Liver (tissue), 9 donors: ENCODE measurements around the gene CDC42BPG. TPM values are rescaled to one million over a fixed set of nuclear protein-coding genes. Genes with fewer than 3 reads are reported as not detected.

ENCODE experiments used
- DNase-seq: peaks from one replicate; pipeline ENCODE4 v3.0.0-alpha.2; 2017; ENCODE audit warnings: low spot score
- H3K27ac ChIP-seq, 2 donors: one replicate each; pipeline ENCODE4 v1.7.0; 2013; ENCODE audit warnings: inconsistent platforms in 2 of 2, low read length in 2 of 2, control low read depth in 1 of 2, low read depth in 1 of 2, mild to moderate bottlenecking in 1 of 2
- H3K27me3 ChIP-seq, 4 donors: one replicate each; pipeline versions ENCODE4 v1.6.1 to v1.7.0; 2013; ENCODE audit warnings: low read length in 3 of 4, inconsistent platforms in 1 of 4, mild to moderate bottlenecking in 1 of 4, moderate library complexity in 1 of 4; ENCODE audit not compliant: control insufficient read depth in 4 of 4, insufficient read depth in 4 of 4
- H3K36me3 ChIP-seq, 4 donors: one replicate each; pipeline versions ENCODE4 v1.6.1 to v1.7.0; 2013; ENCODE audit warnings: low read length in 3 of 4, mild to moderate bottlenecking in 3 of 4, low read depth in 1 of 4, moderate library complexity in 1 of 4; ENCODE audit not compliant: control insufficient read depth in 4 of 4, insufficient read depth in 3 of 4
- H3K4me1 ChIP-seq, 4 donors: one replicate each; pipeline versions ENCODE4 v1.6.1 to v1.7.0; 2013; ENCODE audit warnings: low read length in 3 of 4, mild to moderate bottlenecking in 3 of 4, moderate library complexity in 1 of 4; ENCODE audit not compliant: control insufficient read depth in 4 of 4, insufficient read depth in 4 of 4
- H3K4me3 ChIP-seq, 3 donors: one replicate each; pipeline versions ENCODE4 v1.6.1 to v1.7.0; 2013; ENCODE audit warnings: low read length in 3 of 3, control low read depth in 1 of 3, low read depth in 1 of 3, mild to moderate bottlenecking in 1 of 3
- H3K9ac ChIP-seq, 2 donors: one replicate each; pipeline ENCODE4 v1.7.0; 2013; ENCODE audit warnings: low read length in 2 of 2, mild to moderate bottlenecking in 2 of 2, moderate library complexity in 2 of 2, control low read depth in 1 of 2, low read depth in 1 of 2
- H3K9me3 ChIP-seq, 4 donors: one replicate each; pipeline versions ENCODE4 v1.6.1 to v1.7.0; 2013; ENCODE audit warnings: low read length in 3 of 4; ENCODE audit not compliant: control insufficient read depth in 4 of 4
- EGR1 ChIP-seq, 2 donors: IDR thresholded peaks; 2 replicates each; pipeline ENCODE4 v1.6.1; 2016 to 2018; ENCODE audit warnings: antibody characterized with exemption in 2 of 2, low read depth in 2 of 2
- FOXA1 ChIP-seq: IDR thresholded peaks from 2 replicates; pipeline ENCODE4 v1.6.1; 2016; ENCODE audit warnings: antibody characterized with exemption
- FOXA2 ChIP-seq: IDR thresholded peaks from 2 replicates; pipeline ENCODE4 v1.6.1; 2016; ENCODE audit warnings: antibody characterized with exemption
- GABPA ChIP-seq, 2 donors: IDR thresholded peaks in 1 of 2; conservative IDR thresholded peaks in 1 of 2; 2 replicates each; pipeline ENCODE4 v1.6.1; 2016; ENCODE audit warnings: antibody characterized with exemption in 2 of 2, mild to moderate bottlenecking in 1 of 2, moderate library complexity in 1 of 2
- HNF4A ChIP-seq, 2 donors: conservative IDR thresholded peaks; 2 replicates each; pipeline ENCODE4 v1.6.1; 2016; ENCODE audit warnings: antibody characterized with exemption in 2 of 2, mild to moderate bottlenecking in 2 of 2
- HNF4G ChIP-seq: IDR thresholded peaks from 2 replicates; pipeline ENCODE4 v1.6.1; 2016; ENCODE audit warnings: antibody characterized with exemption
- JUND ChIP-seq, 2 donors: IDR thresholded peaks; 2 replicates each; pipeline ENCODE4 v1.6.1; 2016; ENCODE audit warnings: antibody characterized with exemption in 2 of 2
- NR2F2 ChIP-seq: IDR thresholded peaks from 2 replicates; pipeline ENCODE4 v1.6.1; 2016; ENCODE audit warnings: antibody characterized with exemption
- RAD21 ChIP-seq, 2 donors: IDR thresholded peaks; 2 replicates each; pipeline ENCODE4 v1.6.1; 2016; ENCODE audit warnings: antibody characterized with exemption in 2 of 2, mild to moderate bottlenecking in 2 of 2
- RXRA ChIP-seq, 2 donors: IDR thresholded peaks; 2 replicates each; pipeline ENCODE4 v1.6.1; 2017 to 2018; ENCODE audit warnings: antibody characterized with exemption in 2 of 2, mild to moderate bottlenecking in 1 of 2
- SP1 ChIP-seq: IDR thresholded peaks from 2 replicates; pipeline ENCODE4 v1.6.1; 2018; ENCODE audit warnings: antibody characterized with exemption, mild to moderate bottlenecking
- TAF1 ChIP-seq: conservative IDR thresholded peaks from 2 replicates; pipeline ENCODE4 v1.6.1; 2016; ENCODE audit warnings: antibody characterized with exemption, mild to moderate bottlenecking
- YY1 ChIP-seq: IDR thresholded peaks from 2 replicates; pipeline ENCODE4 v1.6.1; 2016; ENCODE audit warnings: antibody characterized with exemption, mild to moderate bottlenecking
- WGBS: extraction: QIAGEN DNeasy Blood & Tissue Kit; methylation state at CpG from one replicate; pipeline ENCODE4 v1.1.7; 2013; 5-methylcytosine and 5-hydroxymethylcytosine counted together
- polyA plus RNA-seq, 2 donors: library from polyadenylated mRNA; stranded (reverse) in 1 of 2; unstranded in 1 of 2; fragments of 200-250 nt in 1 of 2; fragments of >200 nt in 1 of 2; fragmentation: Nextera tagmentation in 1 of 2; extraction: Ambion mirVana in 1 of 2; gene quantifications; one replicate each; pipeline versions ENCODE4 v1.2.1 to v1.2.3, GENCODE V29; 2013 to 2015
- total RNA-seq, 2 donors: library from RNA; depleted of rRNA; stranded (reverse); fragments of >200 nt; gene quantifications; one replicate each; pipeline ENCODE4 v1.2.3, GENCODE V29; 2014
- TF ChIP-seq, protein P1 (sequence below): IDR thresholded peaks from 2 replicates; pipeline ENCODE4 v1.6.1; 2016; ENCODE audit warnings: antibody characterized with exemption
- TF ChIP-seq, protein P2 (sequence below): IDR thresholded peaks from 2 replicates; pipeline ENCODE4 v1.6.1; 2016; ENCODE audit warnings: antibody characterized with exemption, mild to moderate bottlenecking
- TF ChIP-seq, protein P3 (sequence below): IDR thresholded peaks from 2 replicates; pipeline ENCODE4 v1.6.1; 2016; ENCODE audit warnings: antibody characterized with exemption
- TF ChIP-seq, protein P4 (sequence below): IDR thresholded peaks from 2 replicates; pipeline ENCODE4 v1.6.1; 2016; ENCODE audit warnings: antibody characterized with exemption
- TF ChIP-seq, protein P5 (sequence below): fragments of 150-350 bp; IDR thresholded peaks from 2 replicates; pipeline ENCODE4 v1.5.1; 2017; ENCODE audit warnings: improper control_type of control experiment, low read depth, low read length; ENCODE audit not compliant: missing input control
- donor health status: healthy.
- donor health status: healthy.
- donor health status: healthy.
- donor health status: healthy.
- donor health status: healthy.

The CDC42BPG gene
- total and polyA plus RNA-seq, 4 donors: 0.18 to 1.2 (median 0.58) TPM

DNA sequence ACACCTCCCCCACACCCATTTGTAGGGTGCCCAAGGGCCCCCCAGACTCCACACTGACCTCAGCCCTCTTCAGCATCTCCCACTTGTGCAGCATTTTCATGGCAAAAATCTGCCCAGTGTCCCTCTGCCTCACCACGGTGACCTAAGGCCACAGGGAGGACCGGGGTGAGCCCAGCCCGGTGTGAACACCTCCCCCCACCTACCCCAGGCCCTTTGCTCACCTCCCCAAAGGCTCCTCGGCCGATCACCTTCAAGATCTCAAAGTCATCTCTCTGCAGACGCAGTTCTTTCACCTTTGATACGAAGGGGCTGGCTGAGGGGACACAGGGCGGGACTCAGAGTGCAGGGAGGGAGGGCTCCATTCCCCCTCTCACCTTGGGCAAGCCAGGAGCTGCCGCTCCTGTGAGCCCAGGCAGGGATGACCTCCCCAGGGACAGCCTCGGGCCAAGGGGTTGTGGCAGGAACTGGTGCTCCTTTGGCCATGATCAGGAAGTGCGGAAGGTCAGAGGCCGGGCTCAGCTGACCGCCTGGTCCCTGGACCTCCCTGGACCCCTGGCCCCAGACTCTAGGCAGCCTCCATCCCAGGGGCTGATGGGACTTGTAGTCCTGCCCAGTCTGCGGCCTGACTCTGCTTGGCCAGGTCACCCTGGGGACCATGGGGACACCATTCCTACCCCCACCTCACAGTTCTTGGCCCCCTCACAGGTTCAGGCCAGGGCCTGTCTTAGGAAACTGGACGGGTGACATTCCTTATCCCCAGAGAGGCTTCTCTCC is 2.7 kb downstream of the CDC42BPG start:
- H3K27ac ChIP-seq: no peak overlapping the region
- no peak for DNase-seq
- no peak overlapping the region for H3K4me3 ChIP-seq

More for the DNA sequence above, 2.7 kb downstream of the CDC42BPG start:
- H3K9ac ChIP-seq: no peak overlapping the region
- no peaks in the 10 kb centered on the region for H3K9me3 ChIP-seq
- 91% methylated on average over 15 of the region's 15 CpGs for WGBS
- H3K4me1 ChIP-seq: peaks cover 2 to 9% (median 5%) of the 10 kb centered on the region in 4 donors
- no peaks in the 10 kb centered on the region for H3K36me3 ChIP-seq
- H3K27me3 ChIP-seq: no peaks in the 10 kb centered on the region
- TF ChIP-seq GABPA (IDR thresholded peaks at IDR 0.05 in 1 of 2, conservative IDR thresholded peaks at IDR 0.05 in 1 of 2): no peak
- TF ChIP-seq YY1: no peak
- TF ChIP-seq, protein P1, sequence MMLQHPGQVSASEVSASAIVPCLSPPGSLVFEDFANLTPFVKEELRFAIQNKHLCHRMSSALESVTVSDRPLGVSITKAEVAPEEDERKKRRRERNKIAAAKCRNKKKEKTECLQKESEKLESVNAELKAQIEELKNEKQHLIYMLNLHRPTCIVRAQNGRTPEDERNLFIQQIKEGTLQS: no peak
- TF ChIP-seq HNF4A (conservative IDR thresholded peaks at IDR 0.05): no peak
- no peak for TF ChIP-seq TAF1
- TF ChIP-seq HNF4G: no peak
- TF ChIP-seq, protein P2, sequence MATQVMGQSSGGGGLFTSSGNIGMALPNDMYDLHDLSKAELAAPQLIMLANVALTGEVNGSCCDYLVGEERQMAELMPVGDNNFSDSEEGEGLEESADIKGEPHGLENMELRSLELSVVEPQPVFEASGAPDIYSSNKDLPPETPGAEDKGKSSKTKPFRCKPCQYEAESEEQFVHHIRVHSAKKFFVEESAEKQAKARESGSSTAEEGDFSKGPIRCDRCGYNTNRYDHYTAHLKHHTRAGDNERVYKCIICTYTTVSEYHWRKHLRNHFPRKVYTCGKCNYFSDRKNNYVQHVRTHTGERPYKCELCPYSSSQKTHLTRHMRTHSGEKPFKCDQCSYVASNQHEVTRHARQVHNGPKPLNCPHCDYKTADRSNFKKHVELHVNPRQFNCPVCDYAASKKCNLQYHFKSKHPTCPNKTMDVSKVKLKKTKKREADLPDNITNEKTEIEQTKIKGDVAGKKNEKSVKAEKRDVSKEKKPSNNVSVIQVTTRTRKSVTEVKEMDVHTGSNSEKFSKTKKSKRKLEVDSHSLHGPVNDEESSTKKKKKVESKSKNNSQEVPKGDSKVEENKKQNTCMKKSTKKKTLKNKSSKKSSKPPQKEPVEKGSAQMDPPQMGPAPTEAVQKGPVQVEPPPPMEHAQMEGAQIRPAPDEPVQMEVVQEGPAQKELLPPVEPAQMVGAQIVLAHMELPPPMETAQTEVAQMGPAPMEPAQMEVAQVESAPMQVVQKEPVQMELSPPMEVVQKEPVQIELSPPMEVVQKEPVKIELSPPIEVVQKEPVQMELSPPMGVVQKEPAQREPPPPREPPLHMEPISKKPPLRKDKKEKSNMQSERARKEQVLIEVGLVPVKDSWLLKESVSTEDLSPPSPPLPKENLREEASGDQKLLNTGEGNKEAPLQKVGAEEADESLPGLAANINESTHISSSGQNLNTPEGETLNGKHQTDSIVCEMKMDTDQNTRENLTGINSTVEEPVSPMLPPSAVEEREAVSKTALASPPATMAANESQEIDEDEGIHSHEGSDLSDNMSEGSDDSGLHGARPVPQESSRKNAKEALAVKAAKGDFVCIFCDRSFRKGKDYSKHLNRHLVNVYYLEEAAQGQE: no peak
- TF ChIP-seq, protein P3, sequence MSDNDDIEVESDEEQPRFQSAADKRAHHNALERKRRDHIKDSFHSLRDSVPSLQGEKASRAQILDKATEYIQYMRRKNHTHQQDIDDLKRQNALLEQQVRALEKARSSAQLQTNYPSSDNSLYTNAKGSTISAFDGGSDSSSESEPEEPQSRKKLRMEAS: no peak
- no peak for TF ChIP-seq NR2F2
- no peak for TF ChIP-seq SP1
- TF ChIP-seq, protein P4, sequence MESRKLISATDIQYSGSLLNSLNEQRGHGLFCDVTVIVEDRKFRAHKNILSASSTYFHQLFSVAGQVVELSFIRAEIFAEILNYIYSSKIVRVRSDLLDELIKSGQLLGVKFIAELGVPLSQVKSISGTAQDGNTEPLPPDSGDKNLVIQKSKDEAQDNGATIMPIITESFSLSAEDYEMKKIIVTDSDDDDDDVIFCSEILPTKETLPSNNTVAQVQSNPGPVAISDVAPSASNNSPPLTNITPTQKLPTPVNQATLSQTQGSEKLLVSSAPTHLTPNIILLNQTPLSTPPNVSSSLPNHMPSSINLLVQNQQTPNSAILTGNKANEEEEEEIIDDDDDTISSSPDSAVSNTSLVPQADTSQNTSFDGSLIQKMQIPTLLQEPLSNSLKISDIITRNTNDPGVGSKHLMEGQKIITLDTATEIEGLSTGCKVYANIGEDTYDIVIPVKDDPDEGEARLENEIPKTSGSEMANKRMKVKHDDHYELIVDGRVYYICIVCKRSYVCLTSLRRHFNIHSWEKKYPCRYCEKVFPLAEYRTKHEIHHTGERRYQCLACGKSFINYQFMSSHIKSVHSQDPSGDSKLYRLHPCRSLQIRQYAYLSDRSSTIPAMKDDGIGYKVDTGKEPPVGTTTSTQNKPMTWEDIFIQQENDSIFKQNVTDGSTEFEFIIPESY: no peak
- no peak for TF ChIP-seq FOXA1
- no peak for TF ChIP-seq FOXA2
- no peak for TF ChIP-seq JUND (IDR thresholded peaks at IDR 0.05)
- no peak for TF ChIP-seq RXRA (IDR thresholded peaks at IDR 0.05)
- no peak for TF ChIP-seq EGR1 (IDR thresholded peaks at IDR 0.05; ENCODE audit: low read depth in 2 of 2)
- TF ChIP-seq, protein P5, sequence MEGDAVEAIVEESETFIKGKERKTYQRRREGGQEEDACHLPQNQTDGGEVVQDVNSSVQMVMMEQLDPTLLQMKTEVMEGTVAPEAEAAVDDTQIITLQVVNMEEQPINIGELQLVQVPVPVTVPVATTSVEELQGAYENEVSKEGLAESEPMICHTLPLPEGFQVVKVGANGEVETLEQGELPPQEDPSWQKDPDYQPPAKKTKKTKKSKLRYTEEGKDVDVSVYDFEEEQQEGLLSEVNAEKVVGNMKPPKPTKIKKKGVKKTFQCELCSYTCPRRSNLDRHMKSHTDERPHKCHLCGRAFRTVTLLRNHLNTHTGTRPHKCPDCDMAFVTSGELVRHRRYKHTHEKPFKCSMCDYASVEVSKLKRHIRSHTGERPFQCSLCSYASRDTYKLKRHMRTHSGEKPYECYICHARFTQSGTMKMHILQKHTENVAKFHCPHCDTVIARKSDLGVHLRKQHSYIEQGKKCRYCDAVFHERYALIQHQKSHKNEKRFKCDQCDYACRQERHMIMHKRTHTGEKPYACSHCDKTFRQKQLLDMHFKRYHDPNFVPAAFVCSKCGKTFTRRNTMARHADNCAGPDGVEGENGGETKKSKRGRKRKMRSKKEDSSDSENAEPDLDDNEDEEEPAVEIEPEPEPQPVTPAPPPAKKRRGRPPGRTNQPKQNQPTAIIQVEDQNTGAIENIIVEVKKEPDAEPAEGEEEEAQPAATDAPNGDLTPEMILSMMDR: no peak
- TF ChIP-seq RAD21 (IDR thresholded peaks at IDR 0.05): no peak
